T47D (cell line): Measurements from ENCODE around the gene DPF1.

Experiments used
- DNase-seq, 2 experiments: peaks; one replicate each; pipeline versions ENCODE4 v3.0.0 to v3.0.0-alpha.2; 2011 to 2012; ENCODE audit warnings: low read depth in 1 of 2, low spot score in 1 of 2
- JUND ChIP-seq: IDR thresholded peaks from 2 replicates; pipeline ENCODE4 v1.6.1; 2012; ENCODE audit warnings: low read depth
- in situ Hi-C: cut with HindIII; loops from 2 replicates; pipeline ENCODE4 v1.10.0; 2016; ENCODE audit warnings: low sequenced_read_pairs, low pct_unique_long_range_greater_than_20kb

Gene DPF1

GRCh38 chr19:38224014-38224862, at the start of gene DPF1:
TSS of gene DPF1 (minus strand) at chr19:38224222. CDS start at chr19:38224142, 80 bp downstream.
- DNase-seq, result peak; percentile 89 to 96
- no peak for TF ChIP-seq JUND
- in situ Hi-C loops, result no loop called here

- in situ Hi-C loops, result no loop called here
- TF ChIP-seq JUND, result no peak
- DNase-seq, result no peak
These were observed 49.5 kb upstream of the DPF1 start for GRCh38 chr19:38273499-38273898.

GRCh38 chr19:38270587-38271167, 46.7 kb upstream of the DPF1 start:
- in situ Hi-C loops, result no loop called here

GRCh38 chr19:38268539-38268938, 44.5 kb upstream of the DPF1 start:
- no peak for TF ChIP-seq JUND
- no peak for DNase-seq
- in situ Hi-C loops, result no loop called here

More at GRCh38 chr19:38270587-38271167, 46.7 kb upstream of the DPF1 start:
- no peak for TF ChIP-seq JUND
- no peak for DNase-seq

GRCh38 chr19:38267761-38268483, 43.9 kb upstream of the DPF1 start:
- DNase-seq, result peak in 1 of 2 experiments; percentile 63

GRCh38 chr19:38266981-38267597, 43.1 kb upstream of the DPF1 start:
- no peak for TF ChIP-seq JUND
- peak in 1 of 2 experiments; percentile 41 for DNase-seq
- in situ Hi-C loops, result no loop called here

More at GRCh38 chr19:38267761-38268483, 43.9 kb upstream of the DPF1 start:
- in situ Hi-C loops, result no loop called here
- no peak for TF ChIP-seq JUND

- in situ Hi-C loops, result no loop called here
- peak in 1 of 2 experiments; percentile 87 for DNase-seq
- no peak for TF ChIP-seq JUND
These were observed 42.0 kb upstream of the DPF1 start for GRCh38 chr19:38265921-38266429.

- TF ChIP-seq JUND, result no peak
- in situ Hi-C loops, result no loop called here
- peak; percentile 30 to 76 for DNase-seq
These were observed 41.3 kb upstream of the DPF1 start for GRCh38 chr19:38265213-38265861.

GRCh38 chr19:38264486-38265212, 40.6 kb upstream of the DPF1 start, which contains the start of gene SPINT2:
TSS of gene SPINT2 (plus strand) at chr19:38264573. CDS start at chr19:38264893, 320 bp downstream.
- TF ChIP-seq JUND, result no peak
- in situ Hi-C loops, result no loop called here
- DNase-seq, result no peak

- TF ChIP-seq JUND, result no peak
- DNase-seq, result peak; percentile 80 to 96
These were observed 39.9 kb upstream of the DPF1 start for GRCh38 chr19:38263689-38264485.

More at GRCh38 chr19:38263689-38264485, 39.9 kb upstream of the DPF1 start:
- in situ Hi-C loops, result no loop called here
